ENCODE measurements around the gene ADGRB2. TPM values are rescaled to one million over a fixed set of nuclear protein-coding genes. Genes with fewer than 3 reads are reported as not detected.

The ADGRB2 gene
- total RNA-seq, 4 donors from 2014 or later = 2.4 to 14.3 (median 9.8) TPM

DNA sequence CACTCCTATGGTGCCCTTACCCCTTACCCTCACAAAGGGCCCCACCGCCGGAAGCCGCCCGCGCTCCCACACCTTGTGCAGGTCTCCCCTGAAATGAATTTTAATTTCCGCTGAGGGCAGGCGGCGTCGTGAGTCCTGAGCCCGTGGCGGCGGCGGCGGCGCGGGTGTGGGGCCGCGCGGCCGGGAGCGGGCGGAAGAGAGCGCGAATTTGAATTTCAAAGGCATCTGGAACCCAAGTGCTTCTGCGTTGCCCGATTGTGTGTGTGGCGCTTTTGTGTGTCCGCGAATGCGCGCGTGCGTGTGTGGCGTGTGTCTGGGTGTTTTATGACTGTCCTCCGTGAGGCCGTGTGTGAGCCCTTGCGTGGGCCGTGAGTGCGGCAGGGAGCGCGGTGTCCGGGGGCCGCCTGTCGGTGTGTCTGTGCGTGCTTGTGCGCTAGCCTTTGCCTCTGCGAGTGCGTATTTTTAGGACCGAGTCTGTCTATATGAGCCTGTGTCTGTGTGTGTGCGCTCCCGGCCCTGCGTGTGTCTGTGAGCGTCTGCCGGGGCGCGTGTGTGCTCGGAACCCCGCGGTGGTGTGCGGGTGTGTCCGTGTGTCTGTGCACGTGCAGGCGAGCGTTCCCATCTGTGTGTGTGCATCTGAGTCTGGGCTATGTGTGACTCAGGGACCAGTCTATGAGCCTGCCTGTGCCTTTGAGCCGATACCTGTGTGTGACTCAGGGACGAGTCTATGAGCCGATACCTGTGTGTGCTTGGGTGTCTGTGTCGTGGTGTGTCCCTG, 7.9 kb upstream of the ADGRB2 start:
- peaks cover 22% of the 10 kb centered on the region for H3K27me3 ChIP-seq
- intact Hi-C loops (cut with DNase I) = no loop called here
- no peak overlapping the region for H3K4me3 ChIP-seq (replicated peaks in 1 of 3)
- no peaks in the 10 kb centered on the region for H3K9me3 ChIP-seq
- DNase-seq = peak in 1 of 2 donors; percentile 23
- H3K36me3 ChIP-seq = no peaks in the 10 kb centered on the region
- 1 to 26% methylated on average over 17 to 35 of the region's 68 CpGs for WGBS, 2 donors
- H3K27ac ChIP-seq = no peak overlapping the region
- peaks cover 11 to 25% of the 10 kb centered on the region in 2 donors for H3K4me1 ChIP-seq
- TF ChIP-seq, protein P1, sequence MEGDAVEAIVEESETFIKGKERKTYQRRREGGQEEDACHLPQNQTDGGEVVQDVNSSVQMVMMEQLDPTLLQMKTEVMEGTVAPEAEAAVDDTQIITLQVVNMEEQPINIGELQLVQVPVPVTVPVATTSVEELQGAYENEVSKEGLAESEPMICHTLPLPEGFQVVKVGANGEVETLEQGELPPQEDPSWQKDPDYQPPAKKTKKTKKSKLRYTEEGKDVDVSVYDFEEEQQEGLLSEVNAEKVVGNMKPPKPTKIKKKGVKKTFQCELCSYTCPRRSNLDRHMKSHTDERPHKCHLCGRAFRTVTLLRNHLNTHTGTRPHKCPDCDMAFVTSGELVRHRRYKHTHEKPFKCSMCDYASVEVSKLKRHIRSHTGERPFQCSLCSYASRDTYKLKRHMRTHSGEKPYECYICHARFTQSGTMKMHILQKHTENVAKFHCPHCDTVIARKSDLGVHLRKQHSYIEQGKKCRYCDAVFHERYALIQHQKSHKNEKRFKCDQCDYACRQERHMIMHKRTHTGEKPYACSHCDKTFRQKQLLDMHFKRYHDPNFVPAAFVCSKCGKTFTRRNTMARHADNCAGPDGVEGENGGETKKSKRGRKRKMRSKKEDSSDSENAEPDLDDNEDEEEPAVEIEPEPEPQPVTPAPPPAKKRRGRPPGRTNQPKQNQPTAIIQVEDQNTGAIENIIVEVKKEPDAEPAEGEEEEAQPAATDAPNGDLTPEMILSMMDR (IDR thresholded peaks at IDR 0.05) = no peak
- no peak for TF ChIP-seq POLR2A (IDR thresholded peaks at IDR 0.05)

DNA sequence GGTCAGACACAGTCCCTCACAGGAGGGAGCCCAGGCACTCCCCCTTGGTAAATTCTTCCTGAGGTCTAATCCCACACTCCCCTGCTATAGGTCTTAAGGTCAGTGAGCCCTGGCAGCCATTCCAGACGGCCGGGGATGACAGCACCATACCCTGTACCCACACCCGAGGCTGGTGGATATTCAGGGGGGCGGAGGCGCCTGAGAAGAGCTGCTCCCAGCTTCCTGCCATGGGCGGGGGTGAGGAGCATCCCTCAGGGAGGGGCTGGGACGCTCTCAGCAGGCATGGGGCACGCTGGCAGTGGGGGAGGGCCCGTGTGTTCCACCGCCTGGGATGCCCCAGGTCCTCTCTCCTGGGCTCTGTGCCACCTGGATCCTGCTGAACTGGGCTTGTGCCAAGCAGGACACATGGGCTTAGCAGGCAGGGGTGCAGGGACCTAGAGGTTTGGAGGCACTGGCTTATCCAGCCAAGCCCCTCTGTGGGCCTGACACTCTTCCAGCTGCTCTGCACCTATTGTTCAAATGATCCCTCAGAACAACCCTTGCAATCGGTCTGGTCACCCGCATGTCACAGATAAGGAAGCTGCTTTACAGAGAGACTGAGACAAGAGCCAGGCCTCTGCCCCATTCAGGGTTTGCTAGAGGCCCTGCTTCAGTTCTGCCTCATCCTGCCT, 5.7 kb upstream of the ADGRB2 start:
- peaks cover 11 to 31% of the 10 kb centered on the region in 2 donors for H3K4me1 ChIP-seq
- intact Hi-C loops (cut with DNase I) = loop anchor here (10.0 kb wide), 1 partner anchor 195 kb away; no protein-coding TSS in a partner anchor
- DNase-seq = peak; percentile 86 to 91
- no peaks in the 10 kb centered on the region for H3K36me3 ChIP-seq
- 48 to 61% methylated on average over 2 to 7 of the region's 12 CpGs for WGBS, 2 donors
- H3K27ac ChIP-seq = no peak overlapping the region
- no peaks in the 10 kb centered on the region for H3K9me3 ChIP-seq
- no peak for TF ChIP-seq POLR2A (IDR thresholded peaks at IDR 0.05)
- TF ChIP-seq, protein P1 (IDR thresholded peaks at IDR 0.05) = no peak
- H3K27me3 ChIP-seq = peaks cover 16% of the 10 kb centered on the region
- no peak overlapping the region for H3K4me3 ChIP-seq (replicated peaks in 1 of 3)

DNA sequence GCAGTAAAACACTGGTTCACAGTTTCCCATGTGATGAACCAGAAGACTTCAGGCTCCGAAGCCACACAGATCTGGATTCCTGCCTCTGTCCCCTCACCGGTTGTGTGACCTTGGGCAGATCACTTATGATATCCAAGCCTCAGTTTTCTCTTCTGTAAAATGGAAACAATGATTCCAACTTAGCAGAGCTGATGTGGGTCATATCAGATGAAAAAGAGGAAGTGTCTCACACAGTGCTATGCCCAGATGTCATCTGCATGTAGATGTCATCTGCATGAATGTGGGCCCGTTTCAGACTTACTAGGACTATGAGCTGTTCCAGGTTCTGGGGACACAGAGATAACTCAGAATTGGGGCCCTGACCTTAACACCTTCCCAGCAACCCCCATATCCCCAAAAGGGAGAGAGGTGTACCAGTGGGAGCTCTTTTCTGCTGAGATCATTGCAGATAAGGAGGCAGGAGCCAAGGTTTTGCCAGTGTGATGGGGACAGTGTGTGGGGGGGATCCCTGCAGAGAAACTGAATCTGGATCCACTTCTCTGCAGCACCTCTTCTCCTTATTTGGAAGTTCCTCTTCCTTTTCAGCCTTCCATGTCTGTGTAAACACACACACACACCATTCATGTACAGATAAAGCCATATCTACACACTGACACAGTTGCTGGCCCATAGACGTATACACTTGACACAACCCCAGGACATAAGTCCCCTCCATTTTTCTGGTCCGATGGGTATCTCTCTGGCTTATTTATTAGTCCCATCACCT, 5.0 kb upstream of the ADGRB2 start:
- DNase-seq = no peak
- H3K4me3 ChIP-seq (replicated peaks in 1 of 3) = no peak overlapping the region
- TF ChIP-seq POLR2A (IDR thresholded peaks at IDR 0.05) = no peak
- TF ChIP-seq, protein P1 (IDR thresholded peaks at IDR 0.05) = no peak
- intact Hi-C loops (cut with DNase I) = loop anchor here (10.0 kb wide), 1 partner anchor 196 kb away; no protein-coding TSS in a partner anchor
- WGBS, 2 donors = 68 to 85% methylated on average over 5 of the region's 5 CpGs
- peaks cover 13% of the 10 kb centered on the region for H3K27me3 ChIP-seq
- peaks cover 14 to 37% of the 10 kb centered on the region in 2 donors for H3K4me1 ChIP-seq
- no peak overlapping the region for H3K27ac ChIP-seq
- H3K9me3 ChIP-seq = no peaks in the 10 kb centered on the region
- no peaks in the 10 kb centered on the region for H3K36me3 ChIP-seq

DNA sequence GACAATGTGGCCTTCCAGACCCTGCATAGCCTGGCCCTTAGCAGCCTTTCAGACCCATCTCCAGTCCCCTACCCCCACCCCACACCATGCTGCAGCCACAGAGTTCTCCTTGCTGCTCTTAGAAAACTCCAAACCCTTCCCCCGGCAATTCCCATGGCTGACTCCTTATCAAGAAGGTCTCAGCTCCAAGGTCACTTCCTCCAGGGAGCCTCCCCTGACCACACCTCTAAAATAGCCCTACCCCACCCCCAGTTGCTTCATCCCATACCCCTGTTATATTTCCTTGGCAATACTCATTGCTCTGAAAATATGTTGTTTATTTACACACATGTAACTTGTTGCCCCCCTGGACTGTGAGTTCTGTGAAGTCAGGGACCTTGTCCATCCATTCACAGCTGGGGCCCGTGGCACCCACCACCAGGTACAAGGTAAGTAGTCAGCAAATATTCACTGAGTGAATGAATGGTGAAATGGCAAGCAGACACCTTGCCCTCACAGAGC, 4.3 kb upstream of the ADGRB2 start:
- Histone ChIP-seq H3K27ac (no peak overlapping the region), H3K27me3 (peaks cover 10% of the 10 kb centered on the region), H3K4me1 (peaks cover 16 to 39% of the 10 kb centered on the region in 2 donors), H3K36me3 (no peaks in the 10 kb centered on the region), H3K9me3 (no peaks in the 10 kb centered on the region), H3K4me3 (replicated peaks in 1 of 3) (no peak overlapping the region)
- intact Hi-C loops (cut with DNase I) = loop anchor here (10.0 kb wide), 1 partner anchor 196 kb away; no protein-coding TSS in a partner anchor
- no peak for DNase-seq
- no peak for TF ChIP-seq POLR2A (IDR thresholded peaks at IDR 0.05)
- TF ChIP-seq, protein P1 (IDR thresholded peaks at IDR 0.05) = no peak
- 74 to 88% methylated on average over 2 of the region's 2 CpGs for WGBS, 2 donors
